CD4-positive, CD25-positive, alpha-beta regulatory T cell (primary cell): ENCODE measurements around the gene TMEM185B. TPM values are rescaled to one million over a fixed set of nuclear protein-coding genes. Genes with fewer than 3 reads are reported as not detected.
A peak's percentile ranks its signal among the peaks of the same experiment; 100 is the strongest.

ENCODE experiments used
- ATAC-seq, 2 donors: fragments of 150-1000 bp; cut with Tn5 transposase; one replicate each; pipeline ENCODE4 v1.10.0; 2021; ENCODE audit warnings: low read depth in 2 of 2, moderate number of reproducible peaks in 2 of 2, moderate library complexity in 1 of 2
- DNase-seq, 3 donors: peaks; one replicate each; pipeline versions ENCODE4 v3.0.0 to v3.0.0-alpha.2; 2012 to 2022; ENCODE audit warnings: mixed read lengths in 1 of 3
- H3K27ac ChIP-seq: one replicate; pipeline ENCODE4 v1.7.0; 2013; ENCODE audit warnings: mild to moderate bottlenecking, low read length; ENCODE audit not compliant: insufficient read depth, poor library complexity, severe bottlenecking
- H3K27me3 ChIP-seq: one replicate; pipeline ENCODE4 v1.7.0; 2013; ENCODE audit warnings: low read length; ENCODE audit not compliant: control insufficient read depth, insufficient read depth
- H3K36me3 ChIP-seq: one replicate; pipeline ENCODE4 v1.7.0; 2013; ENCODE audit warnings: mild to moderate bottlenecking, low read length, moderate library complexity; ENCODE audit not compliant: control insufficient read depth, insufficient read depth
- H3K4me1 ChIP-seq: 2 replicates; pipeline ENCODE4 v1.7.0; 2013; ENCODE audit warnings: mild to moderate bottlenecking, low read length; ENCODE audit not compliant: insufficient read depth, control insufficient read depth, poor library complexity, severe bottlenecking
- H3K4me3 ChIP-seq: one replicate; pipeline ENCODE4 v1.7.0; 2013; ENCODE audit warnings: low read depth, mild to moderate bottlenecking, low read length, moderate library complexity
- H3K9me3 ChIP-seq, 2 experiments: 1 replicate in 1 of 2; 2 replicates in 1 of 2; pipeline ENCODE4 v1.7.0; 2013; ENCODE audit warnings: low read length in 2 of 2, mild to moderate bottlenecking in 1 of 2, moderate library complexity in 1 of 2; ENCODE audit not compliant: control insufficient read depth in 2 of 2
- H3K27ac Mint-ChIP-seq, 3 donors: one replicate each; pipeline ENCODE4 v1.8.0; 2020 to 2022; ENCODE audit warnings: mild to moderate bottlenecking in 3 of 3, mixed read lengths in 3 of 3, moderate library complexity in 2 of 3
- H3K27me3 Mint-ChIP-seq: one replicate; pipeline ENCODE4 v1.8.0; 2022; ENCODE audit warnings: mild to moderate bottlenecking, mixed read lengths
- H3K36me3 Mint-ChIP-seq: one replicate; pipeline ENCODE4 v1.8.0; 2020; ENCODE audit warnings: mixed read lengths
- H3K4me1 Mint-ChIP-seq, 4 donors: one replicate each; pipeline ENCODE4 v1.8.0; 2020 to 2022; ENCODE audit warnings: mixed read lengths in 4 of 4, mild to moderate bottlenecking in 1 of 4
- H3K4me3 Mint-ChIP-seq, 4 donors: one replicate each; pipeline ENCODE4 v1.8.0; 2020 to 2022; ENCODE audit warnings: mild to moderate bottlenecking in 4 of 4, mixed read lengths in 4 of 4, moderate library complexity in 3 of 4
- H3K9me3 Mint-ChIP-seq, 7 donors: one replicate each; pipeline ENCODE4 v1.8.0; 2020 to 2022; ENCODE audit warnings: mixed read lengths in 7 of 7, mild to moderate bottlenecking in 3 of 7, moderate library complexity in 2 of 7
- polyA plus RNA-seq, 4 donors: library from polyadenylated mRNA; unstranded; fragments of 300-500 nt; fragmentation: Illumina TruSeq; gene quantifications; one replicate each; pipeline ENCODE4 v1.2.3, GENCODE V29; 2021
- total RNA-seq: library from RNA; stranded (reverse); gene quantifications from one replicate; pipeline ENCODE4 v1.2.3, GENCODE V29; 2022

Gene TMEM185B
- total and polyA plus RNA-seq, 5 donors from 2014 or later: 15.6 to 23.3 (median 17.7) TPM

GRCh38 chr2:120209427-120210269 is 13.6 kb downstream of the TMEM185B start:
- Histone ChIP-seq H3K9me3 (no peaks in the 10 kb centered on the region), H3K27ac (no peak overlapping the region), H3K4me1 (no peaks in the 10 kb centered on the region), H3K36me3 (no peaks in the 10 kb centered on the region), H3K27me3 (no peaks in the 10 kb centered on the region), H3K4me3 (no peak overlapping the region)
- H3K4me1 Mint-ChIP-seq: peaks cover 0 to 7% (median 3%) of the 10 kb centered on the region in 4 donors
- H3K36me3 Mint-ChIP-seq: peaks cover 7% of the 10 kb centered on the region
- no peak for DNase-seq
- H3K27ac Mint-ChIP-seq: peak overlapping the region in 2 of 3 donors; percentile 74 to 77
- no peaks in the 10 kb centered on the region for H3K27me3 Mint-ChIP-seq
- H3K9me3 Mint-ChIP-seq: no peaks in the 10 kb centered on the region
- ATAC-seq: no peak
- H3K4me3 Mint-ChIP-seq: no peak overlapping the region

DNA sequence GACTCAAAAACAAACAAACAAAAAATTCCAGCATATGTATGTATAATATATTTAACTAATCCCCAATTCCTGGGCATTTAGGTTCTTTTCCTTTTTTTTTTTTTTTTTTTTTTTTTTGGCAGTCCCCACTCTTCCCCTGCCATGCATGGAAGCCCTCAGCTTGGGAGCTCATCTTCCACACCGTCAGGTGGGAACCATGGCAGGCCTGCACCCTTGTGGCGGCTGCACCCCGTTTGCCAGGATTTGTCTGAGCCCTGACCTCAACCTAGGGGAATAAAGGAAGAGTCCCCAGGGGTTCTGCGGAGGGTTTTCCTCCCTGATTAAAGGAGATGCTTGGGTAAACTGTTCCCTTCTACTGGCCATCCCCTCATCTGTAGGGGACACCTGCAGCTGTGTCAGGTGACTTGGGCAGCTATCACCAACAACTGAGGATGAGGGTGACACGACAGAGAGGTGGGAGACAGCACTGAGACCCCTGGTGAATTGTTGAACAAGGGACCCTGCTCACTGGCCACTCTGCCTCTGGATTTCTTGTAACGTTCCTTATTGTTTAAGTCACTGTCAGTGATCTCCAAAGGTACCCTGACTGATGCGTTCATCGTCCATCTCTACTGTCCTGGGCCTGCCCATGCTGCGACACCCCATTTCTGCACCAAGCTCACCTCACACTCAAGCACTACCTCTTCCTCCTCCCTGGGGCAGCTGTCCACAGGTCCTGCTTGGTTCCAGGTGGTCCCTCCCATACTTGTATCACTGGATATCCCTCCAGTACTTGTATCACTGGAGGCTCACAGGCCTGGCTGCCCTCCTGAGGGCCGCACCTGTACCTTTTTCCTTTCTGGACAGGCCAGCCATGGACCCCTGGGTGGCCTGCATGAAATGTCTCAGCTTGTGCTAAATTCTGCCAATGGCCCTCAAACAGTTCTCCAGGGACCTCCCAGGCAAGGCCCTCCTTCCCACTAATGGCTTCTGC is 14.5 kb downstream of the TMEM185B start:
- H3K4me1 Mint-ChIP-seq: peaks cover 0 to 7% (median 3%) of the 10 kb centered on the region in 4 donors
- peaks cover 7% of the 10 kb centered on the region for H3K36me3 Mint-ChIP-seq
- ATAC-seq (no peak), DNase-seq (no peak)
- no peak overlapping the region for H3K27ac Mint-ChIP-seq
- Histone ChIP-seq H3K36me3 (no peaks in the 10 kb centered on the region), H3K27me3 (no peaks in the 10 kb centered on the region), H3K4me3 (no peak overlapping the region), H3K27ac (no peak overlapping the region), H3K4me1 (no peaks in the 10 kb centered on the region), H3K9me3 (no peaks in the 10 kb centered on the region)
- H3K9me3 Mint-ChIP-seq: no peaks in the 10 kb centered on the region
- no peak overlapping the region for H3K4me3 Mint-ChIP-seq
- no peaks in the 10 kb centered on the region for H3K27me3 Mint-ChIP-seq

GRCh38 chr2:120206022-120206581 is 17.1 kb downstream of the TMEM185B start:
- ATAC-seq (no peak), DNase-seq (peak in 2 of 3 donors; percentile 16 to 42)
- Histone ChIP-seq H3K27me3 (no peaks in the 10 kb centered on the region), H3K4me1 (no peaks in the 10 kb centered on the region), H3K9me3 (no peaks in the 10 kb centered on the region), H3K36me3 (no peaks in the 10 kb centered on the region), H3K4me3 (no peak overlapping the region), H3K27ac (no peak overlapping the region)
- Mint-ChIP-seq H3K27me3 (no peaks in the 10 kb centered on the region), H3K4me3 (no peak overlapping the region), H3K27ac (no peak overlapping the region), H3K4me1 (peaks cover 0 to 7% (median 3%) of the 10 kb centered on the region in 4 donors), H3K9me3 (no peaks in the 10 kb centered on the region), H3K36me3 (peaks cover 7% of the 10 kb centered on the region)

DNA sequence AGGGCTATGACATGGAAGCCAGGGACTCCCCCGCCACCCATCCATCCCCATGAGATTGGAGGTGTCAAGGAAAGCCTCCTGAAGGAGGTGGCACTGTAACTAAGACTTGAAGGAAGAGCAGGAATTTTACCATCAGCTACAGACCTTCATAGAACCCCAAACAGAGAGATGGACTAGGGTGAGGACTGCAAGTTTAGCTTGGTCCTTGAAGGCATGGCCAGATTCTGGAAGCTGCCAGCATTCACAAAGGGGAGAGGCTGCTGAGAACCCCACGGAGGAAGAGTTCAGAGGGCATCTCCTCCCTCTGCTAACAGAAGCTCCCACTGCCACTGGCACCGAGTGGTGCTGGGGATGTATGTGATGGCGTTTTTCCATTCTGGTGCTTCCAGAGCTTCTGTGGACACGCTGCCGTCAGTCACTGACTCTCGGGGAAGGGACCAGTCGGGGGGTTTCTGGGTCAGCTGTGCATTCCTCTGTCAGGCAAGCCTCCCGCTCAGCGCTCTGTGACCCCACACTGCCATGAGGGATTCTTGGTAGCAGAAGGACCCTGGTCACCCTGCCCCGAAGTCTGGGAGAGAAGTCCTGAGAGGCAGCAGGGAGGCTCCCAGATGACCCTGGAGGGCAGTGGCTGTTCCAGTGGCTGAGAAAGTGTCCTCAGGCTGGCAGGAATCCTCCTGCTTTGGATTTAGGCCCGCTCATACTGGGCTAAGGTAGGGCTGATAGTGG is 18.1 kb downstream of the TMEM185B start:
- no peaks in the 10 kb centered on the region for H3K36me3 ChIP-seq

GRCh38 chr2:120204417-120204816 is 18.8 kb downstream of the TMEM185B start:
- H3K9me3 ChIP-seq: no peaks in the 10 kb centered on the region
- no peak for ATAC-seq
- peaks cover under 1% of the 10 kb centered on the region for H3K27me3 Mint-ChIP-seq
- DNase-seq: no peak
- no peak overlapping the region for H3K27ac ChIP-seq
- H3K9me3 Mint-ChIP-seq: no peaks in the 10 kb centered on the region
- no peaks in the 10 kb centered on the region for H3K27me3 ChIP-seq
- H3K27ac Mint-ChIP-seq: no peak overlapping the region
- H3K4me1 Mint-ChIP-seq: peaks cover 0 to 6% (median 1%) of the 10 kb centered on the region in 4 donors
- H3K4me3 Mint-ChIP-seq: no peak overlapping the region
- no peaks in the 10 kb centered on the region for H3K36me3 ChIP-seq
- H3K4me3 ChIP-seq: no peak overlapping the region
- no peaks in the 10 kb centered on the region for H3K4me1 ChIP-seq
- H3K36me3 Mint-ChIP-seq: peaks cover 3% of the 10 kb centered on the region

More for the DNA sequence above, 18.1 kb downstream of the TMEM185B start:
- H3K27me3 ChIP-seq: no peaks in the 10 kb centered on the region
- H3K4me3 ChIP-seq: no peak overlapping the region
- Mint-ChIP-seq H3K9me3 (no peaks in the 10 kb centered on the region), H3K27ac (no peak overlapping the region), H3K4me3 (no peak overlapping the region), H3K27me3 (no peaks in the 10 kb centered on the region), H3K4me1 (peaks cover 0 to 7% (median 3%) of the 10 kb centered on the region in 4 donors), H3K36me3 (peaks cover 3% of the 10 kb centered on the region)
- DNase-seq: no peak
- H3K27ac ChIP-seq: no peak overlapping the region
- H3K4me1 ChIP-seq: no peaks in the 10 kb centered on the region
- no peaks in the 10 kb centered on the region for H3K9me3 ChIP-seq
- no peak for ATAC-seq

DNA sequence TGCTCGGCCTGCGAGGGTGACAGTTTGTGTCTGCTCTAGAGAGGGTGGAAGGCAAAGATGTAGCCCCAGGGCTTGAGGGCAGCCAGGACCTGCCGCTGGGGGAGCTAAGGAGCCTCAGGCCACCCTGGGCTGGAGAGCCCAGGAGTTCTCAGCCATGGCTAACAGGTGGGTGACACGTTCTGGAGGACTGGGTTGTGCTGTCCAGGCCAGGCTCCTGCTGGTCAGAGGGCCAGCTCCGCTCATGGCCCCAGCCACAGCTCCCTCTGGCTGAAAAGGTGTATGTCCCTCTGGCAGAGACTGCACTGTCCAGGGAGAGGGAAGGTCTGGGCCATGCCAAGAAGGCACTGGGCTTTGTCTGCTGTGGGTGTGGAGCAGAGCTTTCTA is 19.2 kb downstream of the TMEM185B start:
- no peaks in the 10 kb centered on the region for H3K9me3 ChIP-seq
- no peaks in the 10 kb centered on the region for H3K4me1 ChIP-seq
- H3K9me3 Mint-ChIP-seq: peaks cover 0 to under 1% (median 0%) of the 10 kb centered on the region in 7 donors
- ATAC-seq (no peak), DNase-seq (no peak)
- peaks cover 3% of the 10 kb centered on the region for H3K36me3 Mint-ChIP-seq
- H3K27ac Mint-ChIP-seq: no peak overlapping the region
- no peak overlapping the region for H3K4me3 Mint-ChIP-seq
- H3K36me3 ChIP-seq: no peaks in the 10 kb centered on the region
- peaks cover 0 to 6% (median 0%) of the 10 kb centered on the region in 4 donors for H3K4me1 Mint-ChIP-seq
- H3K27ac ChIP-seq: no peak overlapping the region
- H3K4me3 ChIP-seq: no peak overlapping the region
- no peaks in the 10 kb centered on the region for H3K27me3 ChIP-seq
- peaks cover 5% of the 10 kb centered on the region for H3K27me3 Mint-ChIP-seq
